SK-N-SH (cell line): Measurements from ENCODE around the gene CFAP100. TPM values are rescaled to one million over a fixed set of nuclear protein-coding genes. Genes with fewer than 3 reads are reported as not detected.

ENCODE experiments used
- CTCF ChIA-PET: fragments of 300-600, 350-600 bp; formaldehyde crosslinking; extraction: SDS; loops from one replicate; lab custom pipeline; 2021; lab: Yijun Ruan, JAX
- POLR2A ChIA-PET: fragments of 350-600 bp; sonication (Branson Sonifier 250); formaldehyde crosslinking; extraction: SDS; loops from one replicate; lab custom pipeline; 2020; ENCODE audit warnings: antibody characterized with exemption, inconsistent platforms; lab: Yijun Ruan, JAX
- DNase-seq: peaks from one replicate; pipeline ENCODE4 v3.0.0; 2012
- H2AFZ ChIP-seq: fragments of 200-600 bp; sonication (generic); 2 replicates; pipeline ENCODE4 v1.8.1; 2016; ENCODE audit warnings: antibody characterized with exemption, mild to moderate bottlenecking, low read depth
- H3F3A ChIP-seq: fragments of 200-600 bp; sonication (generic); replicated peaks from 2 replicates; pipeline ENCODE3; 2016; ENCODE audit warnings: antibody characterized with exemption, mild to moderate bottlenecking; ENCODE audit not compliant: insufficient read depth
- H3K27ac ChIP-seq, 2 experiments: fragments of 200-500 bp in 1 of 2; fragments of 200-600 bp in 1 of 2; sonication (Bioruptor generic) in 1 of 2; sonication (generic), shearing (Covaris generic) in 1 of 2; 2 replicates each; pipeline versions ENCODE4 v1.5.1 to v1.6.1; 2014 to 2016; ENCODE audit warnings: low read depth in 2 of 2, inconsistent platforms in 1 of 2, low read length in 1 of 2, mild to moderate bottlenecking in 1 of 2, mixed read lengths in 1 of 2
- H3K27me3 ChIP-seq: fragments of 200-600 bp; sonication (generic), shearing (Covaris generic); 2 replicates; pipeline ENCODE4 v1.6.1; 2016; ENCODE audit warnings: mixed run types; ENCODE audit not compliant: insufficient read depth
- H3K36me3 ChIP-seq, 2 experiments: fragments of 200-500 bp in 1 of 2; fragments of 200-600 bp in 1 of 2; sonication (Bioruptor generic) in 1 of 2; sonication (generic) in 1 of 2; replicated peaks in 1 of 2; 2 replicates each; pipeline versions ENCODE3 to v1.5.1; 2014 to 2016; ENCODE audit warnings: low read length in 1 of 2, mild to moderate bottlenecking in 1 of 2; ENCODE audit not compliant: insufficient read depth in 2 of 2, control insufficient read depth in 1 of 2
- H3K4me1 ChIP-seq, 2 experiments: fragments of 200-500 bp in 1 of 2; fragments of 200-600 bp in 1 of 2; sonication (Bioruptor generic) in 1 of 2; sonication (generic), shearing (Covaris generic) in 1 of 2; 2 replicates each; pipeline versions ENCODE4 v1.5.1 to v1.6.1; 2014 to 2016; ENCODE audit warnings: low read depth in 1 of 2, low read length in 1 of 2, mixed run types in 1 of 2; ENCODE audit not compliant: insufficient read depth in 2 of 2, control insufficient read depth in 1 of 2
- H3K4me2 ChIP-seq: fragments of 200-600 bp; sonication (generic), shearing (Covaris generic); 2 replicates; pipeline ENCODE4 v1.6.1; 2017; ENCODE audit warnings: mixed run types
- H3K4me3 ChIP-seq, 2 experiments: fragments of 200-500 bp in 1 of 2; fragments of 200-600 bp in 1 of 2; sonication (Bioruptor generic) in 1 of 2; sonication (generic), shearing (Covaris generic) in 1 of 2; 2 replicates each; pipeline versions ENCODE4 v1.5.1 to v1.8.1; 2014 to 2016; ENCODE audit warnings: low read depth in 2 of 2, inconsistent platforms in 1 of 2, low read length in 1 of 2, mild to moderate bottlenecking in 1 of 2, mixed read lengths in 1 of 2, moderate library complexity in 1 of 2
- H3K79me2 ChIP-seq: fragments of 200-600 bp; sonication (generic); 2 replicates; pipeline ENCODE4 v1.8.1; 2017; ENCODE audit warnings: mild to moderate bottlenecking; ENCODE audit not compliant: insufficient read depth
- H3K9ac ChIP-seq: fragments of 200-600 bp; sonication (generic); 2 replicates; pipeline ENCODE4 v1.6.1; 2017; ENCODE audit warnings: mixed run types
- H3K9me2 ChIP-seq: fragments of 200-600 bp; sonication (generic); 2 replicates; pipeline ENCODE4 v1.6.1; 2017; ENCODE audit warnings: mixed run types
- H3K9me3 ChIP-seq: fragments of 200-600 bp; sonication (generic); 2 replicates; pipeline ENCODE4 v1.6.1; 2017; ENCODE audit warnings: mixed run types, mild to moderate bottlenecking, moderate library complexity
- H4K20me1 ChIP-seq: fragments of 200-600 bp; sonication (generic); 2 replicates; pipeline ENCODE4 v1.6.1; 2017; ENCODE audit warnings: mild to moderate bottlenecking, mixed run types; ENCODE audit not compliant: insufficient read depth
- CHD2 ChIP-seq: fragments of 150-350 bp; IDR thresholded peaks from 2 replicates; pipeline ENCODE4 v1.6.1; 2018; ENCODE audit warnings: low read length; ENCODE audit not compliant: partially characterized antibody
- ELF1 ChIP-seq: IDR thresholded peaks from 2 replicates; pipeline ENCODE4 v1.4.0; 2012
- GATA2 ChIP-seq: sonication (generic); formaldehyde crosslinking; IDR thresholded peaks from 2 replicates; pipeline ENCODE4 v1.5.0; 2020; ENCODE audit warnings: mild to moderate bottlenecking, missing genetic modification reagents
- MAX ChIP-seq: IDR thresholded peaks from 2 replicates; pipeline ENCODE4 v1.4.0; 2012; ENCODE audit warnings: low read depth
- MEF2A ChIP-seq: IDR thresholded peaks from 2 replicates; pipeline ENCODE4 v1.4.0; 2012; ENCODE audit warnings: low read depth, borderline replicate concordance
- MXI1 ChIP-seq: IDR thresholded peaks from 2 replicates; pipeline ENCODE4 v1.6.1; 2012; ENCODE audit warnings: mild to moderate bottlenecking, low read depth, low read length, improper control_type of control experiment
- NRF1 ChIP-seq: IDR thresholded peaks from 2 replicates; pipeline ENCODE4 v1.6.1; 2012; ENCODE audit warnings: low read depth, mild to moderate bottlenecking, low read length
- RCOR1 ChIP-seq: fragments of 150-350 bp; IDR thresholded peaks from 2 replicates; pipeline ENCODE4 v1.6.1; 2017; ENCODE audit warnings: antibody characterized with exemption, low read length
- RFX5 ChIP-seq: IDR thresholded peaks from 2 replicates; pipeline ENCODE4 v1.6.1; 2012; ENCODE audit warnings: mild to moderate bottlenecking, improper control_type of control experiment, low read length
- RXRA ChIP-seq: IDR thresholded peaks from 2 replicates; pipeline ENCODE4 v1.4.0; 2012; ENCODE audit warnings: low read depth, mild to moderate bottlenecking, borderline replicate concordance
- SIN3A ChIP-seq: IDR thresholded peaks from 2 replicates; pipeline ENCODE4 v1.6.1; 2012; ENCODE audit warnings: low read depth, mild to moderate bottlenecking, low read length, moderate library complexity, borderline replicate concordance
- SMC3 ChIP-seq: IDR thresholded peaks from 2 replicates; pipeline ENCODE4 v1.6.1; 2012; ENCODE audit warnings: low read depth, low read length, improper control_type of control experiment
- USF1 ChIP-seq: IDR thresholded peaks from 2 replicates; pipeline ENCODE4 v1.4.0; 2012; ENCODE audit warnings: low read depth, borderline replicate concordance
- YY1 ChIP-seq: IDR thresholded peaks from 2 replicates; pipeline ENCODE4 v1.4.0; 2012; ENCODE audit warnings: low read depth, mild to moderate bottlenecking
- ZBTB33 ChIP-seq: IDR thresholded peaks from 2 replicates; pipeline ENCODE4 v1.4.0; 2012; ENCODE audit warnings: low read depth, borderline replicate concordance
- WGBS: methylation state at CpG from one replicate; pipeline ENCODE4 v1.1.6; 2017; ENCODE audit warnings: low lambda C conversion rate; 5-methylcytosine and 5-hydroxymethylcytosine counted together
- polyA plus RNA-seq, 3 experiments: library from polyadenylated mRNA; depleted of rRNA; stranded (reverse); fragments of >200 nt; gene quantifications; 2 replicates each; pipeline ENCODE4 v1.2.3, GENCODE V29; 2012

Gene CFAP100
- polyA plus RNA-seq, 1 of the 3 experiments (the other 2 are of a cell fraction): not detected

DNA sequence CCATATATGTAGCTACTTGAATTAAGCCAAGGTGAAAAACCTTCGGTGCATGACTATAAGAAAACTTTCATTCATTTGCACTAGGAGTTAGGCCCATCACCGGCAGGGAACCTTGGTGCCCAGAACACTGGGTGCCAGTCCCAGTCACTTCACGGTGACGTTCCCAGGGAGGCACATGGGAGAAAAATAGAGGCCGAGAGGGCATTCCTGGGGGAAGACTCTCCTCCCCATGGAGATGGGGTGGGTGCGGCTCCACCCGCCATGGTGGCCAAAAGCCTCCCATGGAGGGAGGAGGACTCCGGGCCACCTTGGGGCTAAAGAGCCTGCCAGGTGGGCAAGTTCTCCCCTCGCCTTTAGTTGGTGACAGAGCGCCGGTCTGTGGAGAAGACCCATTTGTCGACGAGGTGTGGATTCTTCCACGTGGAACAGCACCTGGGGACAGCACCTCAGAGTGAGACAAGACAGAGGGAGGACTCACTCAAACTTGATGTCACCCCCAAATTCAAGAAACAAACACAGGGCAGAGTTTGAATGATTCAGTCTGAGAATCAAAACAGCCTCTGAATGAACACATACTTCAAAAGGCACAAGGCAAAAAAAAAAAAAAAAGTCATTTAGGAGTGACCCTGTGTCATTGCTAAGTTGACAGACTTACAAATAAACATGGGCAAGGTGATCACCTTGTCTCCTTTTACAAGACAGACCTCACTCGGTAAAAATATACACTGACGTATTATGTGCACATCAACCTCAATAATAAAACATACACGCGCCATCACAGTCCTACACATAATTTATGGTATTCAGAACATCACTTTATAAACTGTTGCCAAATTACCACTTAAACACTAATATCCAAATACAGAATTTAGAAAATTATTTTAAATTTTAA lies 42.4 kb downstream of the CFAP100 start (continued):
- TF ChIP-seq USF1: no peak
- TF ChIP-seq SIN3A: no peak
- no peak for TF ChIP-seq GATA2 (CRISPR knock-in tag)
- no peak for TF ChIP-seq CHD2
- no peak for TF ChIP-seq ELF1

DNA sequence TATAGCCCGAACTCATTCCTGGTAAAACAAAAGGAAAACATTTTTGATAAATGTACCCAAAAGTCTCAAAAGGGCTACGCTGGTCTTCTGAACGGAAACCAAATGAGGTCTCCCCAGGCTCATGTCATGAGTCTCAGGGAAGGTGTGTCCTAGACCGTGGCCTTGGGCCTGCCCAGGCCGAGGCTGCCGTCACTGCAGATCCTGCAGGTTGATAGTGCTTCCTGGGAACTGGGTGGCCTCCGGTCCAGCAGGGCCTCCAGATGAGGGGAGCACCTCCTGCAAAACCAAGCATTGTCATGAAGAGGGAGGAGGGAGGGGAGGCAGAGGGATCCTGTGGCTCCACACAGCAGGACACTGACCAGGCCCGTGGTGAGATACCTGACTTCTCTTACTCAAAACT lies 43.5 kb downstream of the CFAP100 start:
- no peak overlapping the region for H3K9ac ChIP-seq
- no peak overlapping the region for H2AFZ ChIP-seq
- H3K9me2 ChIP-seq: no peaks in the 10 kb centered on the region
- 85% methylated on average over 5 of the region's 8 CpGs for WGBS
- no peak overlapping the region for H3K27ac ChIP-seq
- no peaks in the 10 kb centered on the region for H3K9me3 ChIP-seq
- CTCF ChIA-PET: no interaction called here
- H3F3A ChIP-seq: no peaks in the 10 kb centered on the region
- H3K4me1 ChIP-seq: peaks cover 0 to 31% of the 10 kb centered on the region in 2 experiments; a peak in 1 of 4 replicates
- peak; percentile 16 for DNase-seq
- no peak overlapping the region for H3K4me2 ChIP-seq
- no peak for TF ChIP-seq ZBTB33
- TF ChIP-seq NRF1: no peak
- no peak for TF ChIP-seq MAX
- no peak for TF ChIP-seq MXI1
- no peak for TF ChIP-seq RFX5
- no peak for TF ChIP-seq GATA2 (CRISPR knock-in tag)
- no peak for TF ChIP-seq SMC3
- no peak for TF ChIP-seq MEF2A
- TF ChIP-seq RCOR1: no peak
- TF ChIP-seq YY1: no peak
- no peak for TF ChIP-seq RXRA
- H3K79me2 ChIP-seq: no peaks in the 10 kb centered on the region
- H3K27me3 ChIP-seq: no peaks in the 10 kb centered on the region
- H4K20me1 ChIP-seq: no peaks in the 10 kb centered on the region
- H3K4me3 ChIP-seq: no peak overlapping the region
- H3K36me3 ChIP-seq: peaks cover 0 to 21% of the 10 kb centered on the region in 2 experiments
- POLR2A ChIA-PET: no interaction called here
